Effector memory CD4-positive, alpha-beta T cell (primary cell): ENCODE results near the gene ARHGAP6.
"Not testable (repeated sequence)": the region's sequence is repeated elsewhere in the genome, so short reads cannot be mapped to it uniquely, and the experiment has no call there.

Experiments
- DNase-seq, 3 donors: peaks; one replicate each; pipeline ENCODE4 v3.0.0-alpha.2; 2020
- H3K27ac ChIP-seq: 2 replicates; pipeline ENCODE4 v1.7.0; 2013; ENCODE audit warnings: mild to moderate bottlenecking, low read length, moderate library complexity; ENCODE audit not compliant: insufficient read depth, poor library complexity, severe bottlenecking
- H3K27me3 ChIP-seq: replicated peaks from 2 replicates; pipeline ENCODE4 v1.7.0; 2013; ENCODE audit warnings: mild to moderate bottlenecking, low read length; ENCODE audit not compliant: insufficient read depth, control insufficient read depth, poor library complexity, severe bottlenecking
- H3K36me3 ChIP-seq: 2 replicates; pipeline ENCODE4 v1.7.0; 2013; ENCODE audit warnings: mild to moderate bottlenecking, low read length, moderate library complexity; ENCODE audit not compliant: control insufficient read depth, insufficient read depth
- H3K4me1 ChIP-seq: 2 replicates; pipeline ENCODE4 v1.7.0; 2013; ENCODE audit warnings: low read length, mild to moderate bottlenecking; ENCODE audit not compliant: control insufficient read depth, insufficient read depth, poor library complexity, severe bottlenecking
- H3K4me3 ChIP-seq: 2 replicates; pipeline ENCODE4 v1.7.0; 2013; ENCODE audit warnings: low read length, low read depth, mild to moderate bottlenecking; ENCODE audit not compliant: insufficient read depth, poor library complexity, severe bottlenecking
- H3K9me3 ChIP-seq: 2 replicates; pipeline ENCODE4 v1.7.0; 2013; ENCODE audit warnings: mild to moderate bottlenecking, low read length, moderate library complexity; ENCODE audit not compliant: control insufficient read depth

The ARHGAP6 gene

GRCh38 chrX:11376163-11376562 lies 289.6 kb downstream of the ARHGAP6 start:
- Histone ChIP-seq H3K27me3 (no peaks in the 10 kb centered on the region), H3K9me3 (no peaks in the 10 kb centered on the region), H3K4me1 (no peaks in the 10 kb centered on the region), H3K36me3 (no peaks in the 10 kb centered on the region), H3K27ac (no peak overlapping the region), H3K4me3 (no peak overlapping the region)
- DNase-seq = no peak

GRCh38 chrX:11375614-11376119 lies 290.1 kb downstream of the ARHGAP6 start:
- Histone ChIP-seq H3K27ac (no peak overlapping the region), H3K36me3 (no peaks in the 10 kb centered on the region), H3K4me3 (no peak overlapping the region), H3K4me1 (no peaks in the 10 kb centered on the region), H3K9me3 (no peaks in the 10 kb centered on the region), H3K27me3 (no peaks in the 10 kb centered on the region)
- DNase-seq = no peak

- H3K4me3 ChIP-seq = no peak overlapping the region
- no peaks in the 10 kb centered on the region for H3K27me3 ChIP-seq
- no peaks in the 10 kb centered on the region for H3K36me3 ChIP-seq
- no peaks in the 10 kb centered on the region for H3K9me3 ChIP-seq
- no peaks in the 10 kb centered on the region for H3K4me1 ChIP-seq
- DNase-seq = no peak
- H3K27ac ChIP-seq = no peak overlapping the region
These were observed 291.1 kb downstream of the ARHGAP6 start for GRCh38 chrX:11374570-11374969.

- DNase-seq = no peak
- H3K27ac ChIP-seq = no peak overlapping the region
- H3K4me3 ChIP-seq = no peak overlapping the region
- H3K36me3 ChIP-seq = no peaks in the 10 kb centered on the region
- H3K9me3 ChIP-seq = no peaks in the 10 kb centered on the region
- H3K27me3 ChIP-seq = no peaks in the 10 kb centered on the region
- no peaks in the 10 kb centered on the region for H3K4me1 ChIP-seq
These were observed 294.6 kb downstream of the ARHGAP6 start for GRCh38 chrX:11371106-11371505.

GRCh38 chrX:11367609-11368430 lies 297.9 kb downstream of the ARHGAP6 start:
- Histone ChIP-seq H3K4me3 (no peak overlapping the region), H3K4me1 (no peaks in the 10 kb centered on the region), H3K27ac (no peak overlapping the region), H3K9me3 (no peaks in the 10 kb centered on the region), H3K27me3 (no peaks in the 10 kb centered on the region), H3K36me3 (no peaks in the 10 kb centered on the region)
- DNase-seq = no peak

- DNase-seq = no peak
- no peaks in the 10 kb centered on the region for H3K36me3 ChIP-seq
- H3K4me1 ChIP-seq = no peaks in the 10 kb centered on the region
- no peak overlapping the region for H3K27ac ChIP-seq
- no peaks in the 10 kb centered on the region for H3K27me3 ChIP-seq
- H3K9me3 ChIP-seq = no peaks in the 10 kb centered on the region
- no peak overlapping the region for H3K4me3 ChIP-seq
These were observed 298.6 kb downstream of the ARHGAP6 start for GRCh38 chrX:11366998-11367595.

- no peak for DNase-seq
- no peaks in the 10 kb centered on the region for H3K4me1 ChIP-seq
These were observed 300.3 kb downstream of the ARHGAP6 start for GRCh38 chrX:11365426-11365825.

GRCh38 chrX:11364835-11365234 lies 300.9 kb downstream of the ARHGAP6 start:
- Histone ChIP-seq H3K4me3 (no peak overlapping the region), H3K27me3 (no peaks in the 10 kb centered on the region), H3K9me3 (no peaks in the 10 kb centered on the region), H3K4me1 (no peaks in the 10 kb centered on the region), H3K36me3 (no peaks in the 10 kb centered on the region), H3K27ac (no peak overlapping the region)
- no peak for DNase-seq

More at GRCh38 chrX:11365426-11365825, 300.3 kb downstream of the ARHGAP6 start:
- Histone ChIP-seq H3K4me3 (no peak overlapping the region), H3K27ac (no peak overlapping the region), H3K36me3 (no peaks in the 10 kb centered on the region), H3K9me3 (no peaks in the 10 kb centered on the region), H3K27me3 (no peaks in the 10 kb centered on the region)

- DNase-seq, H3K9me3 ChIP-seq: not testable (repeated sequence)
These were observed 301.9 kb downstream of the ARHGAP6 start for GRCh38 chrX:11363825-11364224.

GRCh38 chrX:11363069-11363594 lies 302.6 kb downstream of the ARHGAP6 start:
- Histone ChIP-seq H3K4me3 (no peak overlapping the region), H3K27ac (no peak overlapping the region), H3K27me3 (no peaks in the 10 kb centered on the region), H3K9me3 (no peaks in the 10 kb centered on the region), H3K4me1 (no peaks in the 10 kb centered on the region), H3K36me3 (no peaks in the 10 kb centered on the region)
- DNase-seq = no peak

More at GRCh38 chrX:11363825-11364224, 301.9 kb downstream of the ARHGAP6 start:
- not testable (repeated sequence) for H3K27me3 ChIP-seq, H3K36me3 ChIP-seq, H3K27ac ChIP-seq, H3K4me1 ChIP-seq, H3K4me3 ChIP-seq
